HG03378 (cell line): Measurements from ENCODE around the gene DLGAP4.

ENCODE experiments used
- ATAC-seq: cut with Tn5 transposase; IDR thresholded peaks from one replicate; pipeline ENCODE4 v1.9.1; 2021; ENCODE audit warnings: mild to moderate bottlenecking, moderate library complexity; ENCODE audit not compliant: unreplicated experiment

The DLGAP4 gene

GRCh38 chr20:36440370-36441026 is 134.4 kb downstream of the DLGAP4 start:
- no peak for ATAC-seq

- ATAC-seq, result no peak
Observed at GRCh38 chr20:36441027-36441414, 134.9 kb downstream of the DLGAP4 start.

GRCh38 chr20:36441416-36441815 is 135.3 kb downstream of the DLGAP4 start:
- no peak for ATAC-seq

GRCh38 chr20:36445847-36446246 is 139.7 kb downstream of the DLGAP4 start:
- ATAC-seq, result no peak

- ATAC-seq, result no peak
Observed at GRCh38 chr20:36446557-36446956, 140.4 kb downstream of the DLGAP4 start.

- ATAC-seq, result no peak
Observed at GRCh38 chr20:36447101-36447500, 141.0 kb downstream of the DLGAP4 start.

DNA sequence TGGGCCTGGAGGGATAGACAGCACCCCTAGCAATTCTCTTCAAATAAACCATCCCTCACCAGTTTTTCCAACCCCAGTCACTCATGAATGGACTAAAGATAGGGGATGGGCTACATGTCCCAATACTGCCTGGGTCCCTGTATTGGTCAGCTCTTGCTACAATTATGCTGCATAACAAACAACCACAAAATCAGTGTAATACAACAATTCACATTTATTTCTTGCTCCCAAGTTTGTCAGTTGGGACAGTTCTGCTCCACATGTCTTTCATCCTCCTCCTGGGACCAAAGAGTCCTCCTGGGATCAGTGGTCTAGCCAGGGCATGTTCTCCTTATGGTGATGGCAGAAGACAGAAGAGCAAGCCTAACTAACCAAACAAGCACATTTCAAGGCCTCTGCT is 143.5 kb downstream of the DLGAP4 start:
- no peak for ATAC-seq

DNA sequence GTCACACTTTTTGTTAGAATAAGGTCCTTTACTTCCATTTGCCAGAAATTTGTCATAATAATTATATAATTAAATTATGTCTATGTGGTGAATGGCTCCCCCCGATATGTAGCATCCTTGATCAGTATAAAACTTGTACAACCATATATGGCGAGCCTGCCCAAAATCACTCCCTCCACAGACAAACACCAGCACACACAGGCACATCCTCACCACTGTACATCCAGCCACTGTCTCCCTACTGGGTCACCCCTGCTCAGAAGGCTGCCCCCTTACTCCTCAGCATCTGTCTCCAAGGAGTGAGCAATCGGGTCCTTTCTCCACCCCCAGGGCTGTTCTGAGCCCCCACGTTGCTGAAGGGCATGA is 148.2 kb downstream of the DLGAP4 start:
- ATAC-seq, result no peak

GRCh38 chr20:36454698-36455427 is 148.7 kb downstream of the DLGAP4 start:
- no peak for ATAC-seq

- no peak for ATAC-seq
Observed at GRCh38 chr20:36455972-36456625, 150.0 kb downstream of the DLGAP4 start.

DNA sequence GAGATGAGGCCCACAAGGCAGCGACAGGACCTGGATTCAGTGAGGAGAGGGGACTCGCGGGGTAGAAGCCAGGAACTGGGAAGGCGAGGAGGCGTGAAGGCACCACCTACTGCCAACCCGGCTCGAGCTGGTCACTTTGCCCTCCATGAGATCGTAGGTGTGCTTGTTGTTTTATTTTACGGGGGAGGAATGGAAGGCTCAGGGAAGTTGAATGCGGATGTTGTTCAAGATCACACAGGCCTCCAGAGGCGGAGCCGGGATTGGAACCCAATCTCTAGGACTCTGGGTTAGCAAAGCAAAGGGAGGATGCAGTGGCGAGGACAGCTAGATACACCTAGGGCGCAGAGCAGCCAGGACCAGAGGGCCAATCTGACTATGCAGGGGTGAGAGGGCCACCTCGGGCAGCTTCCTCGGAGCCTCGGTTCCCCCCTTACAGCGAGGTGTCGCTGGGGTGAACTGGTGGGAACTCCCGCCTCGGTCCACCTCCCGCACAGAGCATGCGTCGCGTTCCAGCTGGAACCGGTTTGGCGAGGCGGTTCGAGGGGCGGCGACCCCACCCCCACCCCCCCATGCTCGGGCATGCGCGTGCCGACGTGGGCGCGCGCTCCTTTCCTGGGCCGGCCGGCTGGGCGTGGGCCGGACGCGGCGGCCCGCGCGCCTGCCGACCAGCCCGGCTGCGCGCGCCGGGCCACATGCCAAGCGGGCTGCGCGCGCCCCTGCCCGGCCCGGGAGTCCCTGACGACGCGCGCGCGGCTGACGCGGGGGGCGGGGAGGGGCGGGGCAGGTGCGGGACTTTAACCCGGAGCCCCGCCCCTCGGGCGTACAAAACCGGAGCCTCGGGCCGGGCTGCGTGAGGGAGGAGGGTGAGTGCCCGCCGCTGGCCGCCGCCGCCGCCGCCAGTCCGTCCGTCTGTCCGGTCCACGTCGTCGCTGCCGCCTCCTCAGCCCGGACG is 154.8 kb downstream of the DLGAP4 start:
- peak; percentile 38 for ATAC-seq

GRCh38 chr20:36461600-36462439 is 155.7 kb downstream of the DLGAP4 start:
- ATAC-seq, result peak; percentile 7

GRCh38 chr20:36462440-36463211 is 156.5 kb downstream of the DLGAP4 start:
- ATAC-seq, result no peak

DNA sequence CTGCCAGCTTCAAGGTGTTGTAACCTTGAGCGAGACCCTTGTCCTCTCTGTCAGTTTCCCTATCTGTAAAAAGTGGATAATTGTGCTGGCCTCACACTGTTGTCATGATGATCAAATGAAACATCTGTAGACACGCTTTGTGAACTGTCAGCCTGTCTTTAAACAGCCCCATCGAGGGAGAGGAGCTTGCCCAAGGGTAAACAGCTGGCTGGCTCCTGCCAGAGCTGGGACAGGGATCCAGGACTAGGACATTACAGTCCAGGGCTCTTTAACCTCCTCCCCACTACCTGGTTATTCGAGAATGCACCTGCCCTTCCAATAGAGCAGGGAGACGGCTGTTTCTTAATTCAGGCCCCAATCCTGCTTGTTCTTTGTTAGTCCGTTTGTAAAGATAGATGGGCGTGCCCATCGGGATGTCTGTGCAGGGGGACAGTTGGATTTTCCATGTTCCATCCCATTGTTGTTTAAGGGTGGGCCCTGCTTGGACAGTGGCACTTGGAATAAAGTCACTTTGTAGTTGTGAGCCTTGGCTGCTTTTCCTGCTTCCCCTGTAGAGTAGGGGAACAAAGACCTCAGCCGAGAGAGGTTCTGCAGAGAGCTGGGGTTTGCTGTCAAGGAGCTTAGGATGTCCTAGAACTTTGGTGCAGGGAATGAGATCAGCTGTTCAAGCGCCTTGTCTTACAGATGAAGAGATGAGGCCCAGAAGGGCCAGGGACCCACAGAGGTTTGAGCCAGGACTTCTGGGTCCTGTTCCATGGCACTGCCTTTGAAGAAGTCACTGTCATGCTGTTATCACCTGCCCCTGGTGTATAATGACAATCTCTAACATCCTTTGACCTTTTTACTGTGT is 157.3 kb downstream of the DLGAP4 start:
- no peak for ATAC-seq

DNA sequence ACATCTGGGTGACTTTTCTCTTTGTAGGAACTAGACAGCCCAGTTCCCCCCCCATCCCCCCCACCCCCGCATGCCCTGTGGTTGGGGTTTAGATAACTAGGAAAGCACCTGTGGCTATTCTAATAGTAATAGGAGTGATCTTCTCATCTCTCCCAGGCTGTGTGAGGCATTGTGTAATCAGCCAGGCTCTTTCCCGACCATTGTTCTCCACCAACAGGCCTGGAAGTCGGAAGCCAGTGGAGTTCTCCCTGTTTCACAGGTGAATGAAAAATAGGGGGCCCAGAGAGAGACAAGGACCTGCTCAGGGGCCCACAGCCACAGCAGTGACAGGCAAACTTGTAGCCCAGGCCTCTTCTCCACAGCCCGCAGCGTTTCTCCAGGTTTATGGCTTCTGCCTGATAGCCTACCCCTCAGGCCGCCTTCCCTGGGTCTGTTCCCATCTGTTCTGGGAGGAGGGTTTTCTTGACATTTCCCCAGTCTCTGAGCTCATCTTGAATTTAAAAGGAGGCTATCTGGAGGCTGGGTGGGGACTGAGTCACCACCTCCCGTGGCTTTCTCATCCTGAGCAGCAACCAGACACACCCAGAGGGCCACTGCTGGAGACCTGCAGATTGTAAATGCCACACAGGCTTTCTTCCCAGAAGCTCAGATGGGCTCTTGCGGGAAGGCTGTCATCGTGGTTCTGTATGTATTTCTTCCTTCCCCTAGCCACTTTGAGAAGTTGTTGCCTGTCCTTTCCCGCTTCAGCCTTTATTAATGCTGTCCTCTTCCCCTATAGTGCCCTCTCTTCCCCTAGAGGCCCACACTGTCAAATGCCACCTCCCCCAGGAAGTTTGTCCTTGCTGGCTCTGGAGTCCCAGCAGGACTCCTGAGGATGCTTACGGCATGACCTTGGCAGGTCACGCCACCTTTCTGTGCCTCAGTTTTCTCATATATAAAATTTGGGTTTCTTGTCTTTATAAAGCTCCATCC is 159.3 kb downstream of the DLGAP4 start:
- no peak for ATAC-seq

GRCh38 chr20:36466089-36466488 is 159.9 kb downstream of the DLGAP4 start:
- no peak for ATAC-seq
